GM19324 (cell line): ENCODE data around the gene SLC41A1.

Source experiments
- ATAC-seq: cut with Tn5 transposase; IDR thresholded peaks from one replicate; pipeline ENCODE4 v1.9.1; 2021; ENCODE audit warnings: mild to moderate bottlenecking, moderate library complexity; ENCODE audit not compliant: unreplicated experiment, low FRiP score

Gene SLC41A1

DNA sequence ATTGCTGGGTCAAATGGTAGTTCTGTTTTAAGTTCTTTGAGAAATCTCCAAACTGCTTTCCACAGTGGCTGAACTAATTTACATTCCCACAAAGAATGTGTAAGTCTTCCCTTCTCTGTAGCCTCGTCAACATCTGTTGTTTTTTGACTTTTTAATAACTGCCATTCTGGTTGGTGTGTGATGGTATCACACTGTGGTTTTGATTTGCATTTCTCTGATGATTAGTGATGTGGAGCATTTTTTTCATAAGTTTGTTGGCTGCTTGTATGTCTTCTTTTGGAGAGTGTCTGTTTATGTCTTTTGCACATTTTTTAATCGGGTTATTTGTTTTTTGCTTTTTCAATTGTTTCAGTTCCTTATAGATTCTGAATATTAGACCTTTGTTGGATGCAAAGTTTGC, 10.3 kb upstream of the SLC41A1 start:
- ATAC-seq, result peak; percentile 69

DNA sequence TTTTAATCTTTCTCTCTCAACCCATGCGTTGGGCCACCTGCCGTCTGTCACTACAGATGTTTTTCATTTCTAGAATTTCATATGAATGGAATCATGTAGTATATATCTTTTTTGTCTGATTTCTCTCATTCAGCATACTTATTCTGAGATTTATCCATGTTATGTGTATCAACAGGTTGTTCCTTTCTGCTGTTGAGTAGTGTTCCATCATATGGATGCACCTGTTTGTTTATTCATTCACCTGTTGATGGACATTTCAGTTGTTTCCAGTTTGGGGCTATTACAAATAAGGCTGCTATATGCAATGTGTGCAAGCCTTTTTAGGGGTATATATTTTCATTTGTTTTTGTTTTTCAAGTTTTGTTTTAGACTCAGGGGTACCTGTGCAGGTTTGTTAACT, 9.4 kb upstream of the SLC41A1 start:
- no peak for ATAC-seq

DNA sequence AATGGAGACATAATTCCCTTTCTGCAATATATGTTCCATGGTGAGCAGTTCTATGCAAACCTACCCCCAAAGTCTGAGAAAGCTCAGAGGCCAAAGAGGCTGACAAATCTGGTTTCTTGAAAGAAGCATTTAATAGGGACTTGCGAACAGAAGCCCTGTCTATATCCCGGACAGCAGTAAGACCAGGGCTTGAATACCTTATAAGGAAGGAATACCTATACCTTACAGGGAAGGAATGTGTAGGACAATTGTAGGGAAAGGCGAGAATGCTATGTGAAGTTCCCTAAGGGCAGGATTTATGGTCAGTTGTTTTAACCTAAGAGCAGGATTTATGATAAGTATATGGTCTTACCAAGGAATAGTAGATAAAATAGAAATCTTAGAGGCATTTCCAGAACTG, 5.0 kb upstream of the SLC41A1 start:
- ATAC-seq, result no peak

DNA sequence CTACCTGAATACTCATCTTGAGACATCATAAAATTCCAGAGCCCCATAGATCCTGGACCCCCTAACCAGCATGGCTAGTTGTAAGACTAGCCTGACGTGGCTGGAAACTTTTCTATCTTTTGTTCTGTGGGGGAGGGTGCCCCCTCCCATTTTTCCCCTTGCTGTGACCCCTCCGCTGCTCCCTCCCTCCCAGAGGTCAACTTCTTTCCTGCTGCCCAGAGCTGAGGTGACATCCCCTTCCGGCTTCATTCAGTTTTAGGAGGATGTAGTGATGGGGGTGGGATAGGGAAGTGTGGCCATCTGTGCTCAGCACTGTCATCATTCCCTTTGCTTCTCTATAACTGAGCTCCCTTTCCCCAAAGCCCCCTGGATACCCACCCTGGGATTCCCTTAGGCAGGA, 4.4 kb upstream of the SLC41A1 start:
- ATAC-seq, result no peak

DNA sequence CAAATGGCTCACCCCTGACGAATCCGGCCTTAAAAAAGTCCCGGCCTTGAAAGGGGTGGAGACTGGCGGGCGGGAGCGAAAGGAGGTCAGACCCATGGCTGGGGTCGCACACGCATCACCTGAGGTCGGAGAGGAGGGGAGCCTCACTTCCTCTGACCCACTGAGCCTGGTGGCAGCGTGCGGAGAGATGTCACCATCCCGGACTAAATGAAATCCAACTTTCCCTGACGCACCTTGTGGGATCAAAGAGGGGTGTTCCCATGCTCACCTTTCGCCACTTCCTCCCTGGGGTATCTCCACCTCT, 709 bp upstream of the SLC41A1 start:
- ATAC-seq, result no peak

DNA sequence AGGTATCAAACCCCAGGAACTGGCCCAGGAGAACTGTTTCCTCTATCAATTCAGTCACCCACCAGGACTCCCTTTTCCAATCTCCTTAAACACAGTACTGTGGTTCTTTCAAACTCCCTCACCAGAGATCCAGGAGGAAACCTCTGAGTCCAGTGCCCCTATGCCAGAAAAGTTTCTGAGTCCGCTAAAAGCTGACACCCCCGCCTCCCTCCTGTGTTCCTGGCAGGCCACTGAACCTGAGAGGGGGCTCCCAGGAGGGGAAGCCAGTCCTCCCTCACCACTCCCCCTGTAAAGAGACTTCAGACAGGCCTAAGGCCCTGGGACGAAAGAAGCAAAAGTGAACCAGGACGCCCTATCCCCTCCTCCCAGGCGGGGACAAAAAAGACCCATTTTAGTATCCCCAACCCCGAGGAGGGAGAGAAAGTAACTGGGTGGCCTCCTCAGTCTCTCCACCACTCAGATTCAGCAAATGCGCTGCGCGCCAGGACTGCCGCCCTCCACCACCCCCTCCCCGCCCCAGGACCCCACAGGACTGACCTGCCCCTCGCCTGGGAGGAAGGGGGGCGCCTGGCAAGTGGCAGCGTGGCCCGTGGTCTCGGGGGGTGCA, 624 bp downstream of the SLC41A1 start:
- no peak for ATAC-seq

DNA sequence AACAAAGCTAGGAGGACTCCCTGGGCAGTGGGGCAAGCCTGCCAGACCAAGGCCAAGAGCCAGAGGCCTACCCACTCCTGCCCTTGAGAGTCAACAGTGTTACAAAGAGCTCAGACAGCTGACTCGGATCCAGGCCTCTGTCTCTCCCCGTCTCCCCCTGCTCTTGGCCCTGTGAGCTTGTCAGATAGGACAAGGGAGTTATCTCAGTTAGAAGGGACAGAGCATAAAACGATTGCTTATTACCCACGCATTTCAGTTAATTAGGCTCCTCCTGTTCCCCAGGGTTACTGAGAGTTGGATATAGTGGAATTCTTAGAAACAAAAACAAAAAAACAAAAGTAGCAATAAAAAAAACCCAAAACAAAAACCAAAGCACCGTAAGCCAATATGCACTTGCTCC, 1.3 kb downstream of the SLC41A1 start:
- ATAC-seq, result no peak

DNA sequence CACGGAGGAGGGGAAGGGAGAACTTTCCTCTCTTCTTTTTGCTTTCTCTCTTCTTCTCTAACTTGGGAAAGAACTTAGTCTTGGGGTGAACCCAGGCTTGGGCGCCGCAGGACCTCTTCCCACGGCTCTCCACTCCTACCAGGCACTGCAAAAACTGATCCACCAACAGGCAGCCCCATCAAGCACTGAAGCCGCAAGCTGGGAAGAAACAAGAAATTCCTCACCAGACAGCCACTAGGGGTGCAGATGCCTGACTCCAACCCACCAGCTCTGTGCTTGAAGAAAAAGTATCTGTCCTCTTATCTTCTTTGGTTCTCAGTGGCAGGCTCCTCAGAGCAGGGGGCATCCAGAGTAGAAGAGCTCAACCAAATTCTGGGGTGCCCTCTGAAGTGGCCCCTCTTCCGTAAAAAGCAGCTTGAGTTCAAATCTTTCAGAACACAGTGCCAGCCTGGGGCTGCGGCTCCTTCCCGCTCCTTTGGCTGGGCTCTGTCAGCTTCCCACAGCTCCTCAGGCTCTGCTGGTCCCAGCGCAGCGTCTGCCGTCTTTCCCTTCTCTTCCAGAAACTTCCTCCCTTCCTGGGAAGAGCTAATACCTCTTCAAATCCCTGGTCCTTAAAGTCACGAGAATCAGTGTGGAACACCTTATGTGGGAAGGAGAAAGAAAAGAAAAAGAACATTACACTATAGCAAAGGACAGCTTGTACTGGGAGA, 2.4 kb downstream of the SLC41A1 start:
- no peak for ATAC-seq

DNA sequence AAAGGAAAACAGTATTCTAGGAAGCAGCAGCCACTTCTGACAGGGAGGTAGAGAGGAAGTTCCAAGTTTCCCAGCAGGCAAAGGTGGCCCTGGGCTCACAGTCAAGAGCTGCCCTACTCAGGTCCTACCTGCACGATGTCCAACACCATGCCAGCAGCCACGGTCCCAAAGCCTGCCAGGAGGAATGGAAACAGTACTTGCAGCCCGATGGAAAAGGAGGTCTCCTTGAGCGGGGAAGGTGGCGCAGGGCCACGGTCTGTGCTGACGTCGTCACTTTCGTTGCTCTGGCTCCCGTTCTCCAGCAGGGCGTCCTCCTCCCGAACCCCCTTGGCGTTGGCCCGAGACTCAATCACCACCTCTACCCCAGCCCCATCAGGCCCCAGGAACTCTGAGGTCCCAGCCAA, 3.1 kb downstream of the SLC41A1 start:
- ATAC-seq, result no peak

DNA sequence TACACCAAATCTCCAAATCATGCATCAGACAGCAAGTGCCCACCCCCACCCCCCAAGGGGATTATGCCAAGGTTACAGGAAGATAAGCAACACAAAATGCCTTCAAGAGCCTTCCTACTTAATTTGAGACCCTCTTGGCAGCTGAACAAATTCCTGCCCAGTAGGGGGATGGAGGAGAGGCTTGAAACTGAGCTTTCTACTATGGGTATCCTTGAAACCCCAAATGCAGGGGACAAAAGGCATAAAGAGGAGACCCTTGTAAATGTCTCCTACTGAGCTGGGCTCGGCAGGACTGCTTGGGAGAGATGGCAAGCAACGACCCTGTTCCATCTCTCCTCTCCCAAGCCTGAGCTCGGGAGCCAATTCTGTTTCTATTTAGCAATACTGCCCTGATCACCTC, 3.5 kb downstream of the SLC41A1 start:
- no peak for ATAC-seq

DNA sequence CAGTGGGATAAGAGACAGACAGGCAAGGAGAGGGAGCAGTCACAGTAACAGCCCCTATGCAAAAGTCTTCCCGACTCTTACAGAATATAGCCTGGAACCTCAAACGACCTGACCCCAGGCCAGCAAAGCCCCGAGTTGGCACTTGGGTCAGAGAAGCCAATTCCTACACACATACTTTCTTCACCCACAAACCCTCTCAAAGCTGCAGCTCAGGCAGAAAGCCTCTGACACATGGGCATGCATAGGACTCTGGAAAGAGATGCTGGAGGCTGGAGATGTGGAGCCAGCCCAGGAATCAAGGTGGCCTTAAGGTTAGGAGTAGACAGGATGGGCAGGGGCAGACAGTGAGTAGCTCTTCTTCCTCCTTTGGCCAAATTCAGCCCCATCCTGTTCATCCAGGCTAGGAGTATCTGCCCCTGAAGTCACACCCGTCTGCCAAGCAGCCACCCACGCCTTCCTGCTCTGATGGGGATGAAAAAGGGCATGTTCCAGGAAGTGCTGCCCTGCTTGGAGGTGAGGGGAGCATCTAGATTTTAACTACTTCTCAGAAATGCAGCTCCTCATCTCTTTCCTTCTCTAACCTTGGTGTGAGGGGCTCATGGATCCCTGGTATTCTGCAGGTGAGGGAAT, 7.8 kb downstream of the SLC41A1 start:
- no peak for ATAC-seq

DNA sequence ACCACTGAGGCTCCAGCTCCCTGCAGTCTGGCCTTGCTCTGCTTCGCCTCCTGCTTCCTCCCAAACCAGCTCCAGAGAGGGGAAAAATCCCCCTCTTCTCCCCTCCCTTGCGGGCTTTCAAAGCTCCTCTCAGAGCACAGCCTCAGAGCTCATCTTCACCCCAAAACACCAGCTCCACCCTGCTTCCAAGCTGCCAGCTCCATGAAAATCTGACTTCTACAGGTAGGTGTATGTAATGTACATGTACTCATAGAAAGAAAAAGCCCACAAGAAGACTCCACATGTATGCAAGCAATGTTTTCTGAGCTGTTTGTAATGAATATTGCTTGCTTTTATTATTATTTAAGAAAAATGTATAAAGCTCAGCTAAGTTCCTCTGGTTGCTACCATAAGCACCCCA, 8.4 kb downstream of the SLC41A1 start:
- no peak for ATAC-seq

DNA sequence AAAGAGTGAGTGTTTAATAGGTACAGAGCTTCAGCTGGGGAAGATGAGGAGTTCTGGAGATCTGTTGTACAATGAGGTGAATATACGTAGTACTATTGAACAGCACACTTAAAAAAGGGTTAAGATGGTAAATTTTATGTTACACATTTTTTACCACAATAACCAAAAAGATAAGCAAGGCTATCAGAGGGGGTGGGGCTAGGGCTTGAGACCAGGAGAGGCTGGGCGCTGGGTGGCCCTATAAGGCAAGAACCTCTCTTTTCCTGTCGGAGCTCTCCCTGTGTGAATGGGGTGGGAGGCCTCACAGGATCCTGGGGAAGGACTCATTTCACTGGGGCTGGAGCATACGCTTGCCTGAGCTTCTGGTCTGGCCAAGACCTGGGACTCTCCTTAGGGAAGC, 9.0 kb downstream of the SLC41A1 start:
- no peak for ATAC-seq

DNA sequence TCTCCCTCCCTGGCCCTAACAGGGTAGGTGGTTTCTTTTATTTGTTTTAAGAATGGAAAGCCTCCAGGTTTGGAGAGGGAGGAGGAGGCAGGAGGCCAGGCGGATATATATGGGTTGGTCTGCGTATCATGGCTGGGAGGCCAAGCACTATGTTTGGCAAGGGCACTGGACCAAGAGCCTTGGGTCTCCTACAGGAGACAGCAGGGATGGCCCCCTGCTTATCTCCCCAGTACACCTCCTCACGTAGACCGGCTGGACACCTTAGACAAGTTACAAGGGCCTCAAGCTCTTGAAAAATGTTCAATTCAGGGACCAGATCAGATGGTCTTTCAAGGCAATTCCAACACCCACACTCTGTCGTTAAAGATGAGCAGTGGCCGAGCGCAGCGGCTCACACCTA, 10.9 kb downstream of the SLC41A1 start:
- no peak for ATAC-seq

DNA sequence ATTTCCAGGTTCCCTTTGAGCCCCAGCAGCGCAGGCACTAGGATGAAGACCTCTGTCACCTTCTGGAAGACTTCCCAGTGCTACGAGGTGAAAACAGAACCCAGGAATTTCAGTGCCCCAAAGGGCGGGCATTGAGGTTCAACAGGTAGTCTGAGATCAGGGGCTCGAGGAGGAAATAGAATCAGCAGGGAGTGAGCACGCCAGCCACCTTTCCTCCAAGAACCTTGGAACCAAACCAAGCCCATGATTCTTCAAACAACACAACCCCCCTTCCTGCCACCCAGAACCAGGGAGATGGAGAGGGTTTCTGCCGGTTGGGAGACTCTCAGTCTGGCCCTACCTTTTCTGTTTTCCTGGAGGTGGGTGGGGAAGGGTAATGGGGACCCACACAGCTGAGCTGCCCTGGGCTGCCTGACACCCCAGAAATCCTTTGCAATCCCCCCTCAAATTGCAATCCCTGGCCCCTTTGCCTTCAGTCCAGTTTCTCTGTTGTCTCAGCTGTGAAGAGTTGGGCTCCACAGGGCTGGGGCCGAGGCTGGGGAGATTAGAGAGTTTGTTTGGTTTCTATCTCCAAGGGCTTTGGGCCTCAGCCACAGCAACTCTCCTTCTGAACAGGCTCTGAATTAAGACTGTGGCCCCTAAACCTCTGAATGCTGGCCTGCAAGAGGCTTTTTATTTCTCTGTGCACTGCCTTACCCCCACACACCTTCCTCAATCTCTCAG, 11.9 kb downstream of the SLC41A1 start:
- no peak for ATAC-seq

DNA sequence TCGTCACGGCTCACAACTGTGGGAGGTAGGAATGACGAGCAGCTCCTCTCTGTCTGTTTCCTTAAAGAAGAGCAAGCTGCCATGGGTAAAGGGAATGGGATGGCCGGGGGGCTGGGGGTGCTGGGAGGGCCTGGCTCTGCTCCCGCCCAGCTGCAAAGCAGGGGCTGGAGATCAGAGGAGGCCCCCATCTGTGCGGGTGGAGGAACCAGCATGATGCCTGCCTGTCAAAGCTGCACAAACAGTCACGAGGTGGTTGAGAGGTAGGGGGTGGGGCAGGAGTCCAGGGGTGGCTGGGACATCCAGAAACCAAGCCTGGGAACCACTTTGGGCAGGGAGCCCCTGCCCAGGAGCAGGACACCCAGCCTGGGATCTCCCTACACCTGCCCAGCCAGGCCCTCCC, 12.6 kb downstream of the SLC41A1 start:
- ATAC-seq, result no peak

DNA sequence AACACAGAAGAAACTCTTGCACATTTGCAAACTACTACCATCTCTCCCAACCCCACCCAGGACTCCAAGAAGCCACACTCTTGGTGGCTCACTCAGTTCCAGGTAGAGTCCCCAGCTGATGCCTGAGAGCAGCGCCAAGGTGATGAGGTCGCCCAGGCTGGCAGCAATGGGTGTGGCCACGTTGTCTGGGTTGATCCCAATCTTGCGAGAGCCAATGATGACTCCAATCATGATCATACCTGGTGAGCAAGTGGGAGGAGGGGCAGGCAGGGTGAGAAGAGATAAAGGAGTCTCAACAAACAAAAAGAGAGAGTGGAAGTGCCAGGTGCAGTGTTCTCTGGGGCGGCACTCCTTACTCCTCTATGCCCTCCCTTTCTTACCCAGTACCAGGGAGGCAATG, 14.4 kb downstream of the SLC41A1 start:
- no peak for ATAC-seq

DNA sequence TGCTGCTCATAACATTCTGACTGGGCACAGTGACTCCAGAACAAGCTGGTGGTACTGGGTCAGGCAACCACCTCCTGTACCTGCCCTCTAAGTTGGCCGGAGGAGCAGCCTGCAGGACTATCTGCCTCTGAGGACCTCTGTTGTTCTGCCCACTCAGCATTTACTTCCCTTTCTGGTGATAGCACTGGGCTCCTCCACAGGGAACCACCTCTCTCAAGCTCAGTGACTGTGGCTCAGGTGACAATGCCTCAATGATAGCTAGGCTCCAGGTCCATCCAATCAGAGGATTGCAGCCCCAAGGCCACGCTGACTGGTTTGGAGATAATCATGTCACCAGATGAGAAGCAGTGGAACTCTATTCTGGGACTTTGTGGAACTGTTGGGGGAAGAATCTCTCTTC, 15.8 kb downstream of the SLC41A1 start:
- no peak for ATAC-seq

DNA sequence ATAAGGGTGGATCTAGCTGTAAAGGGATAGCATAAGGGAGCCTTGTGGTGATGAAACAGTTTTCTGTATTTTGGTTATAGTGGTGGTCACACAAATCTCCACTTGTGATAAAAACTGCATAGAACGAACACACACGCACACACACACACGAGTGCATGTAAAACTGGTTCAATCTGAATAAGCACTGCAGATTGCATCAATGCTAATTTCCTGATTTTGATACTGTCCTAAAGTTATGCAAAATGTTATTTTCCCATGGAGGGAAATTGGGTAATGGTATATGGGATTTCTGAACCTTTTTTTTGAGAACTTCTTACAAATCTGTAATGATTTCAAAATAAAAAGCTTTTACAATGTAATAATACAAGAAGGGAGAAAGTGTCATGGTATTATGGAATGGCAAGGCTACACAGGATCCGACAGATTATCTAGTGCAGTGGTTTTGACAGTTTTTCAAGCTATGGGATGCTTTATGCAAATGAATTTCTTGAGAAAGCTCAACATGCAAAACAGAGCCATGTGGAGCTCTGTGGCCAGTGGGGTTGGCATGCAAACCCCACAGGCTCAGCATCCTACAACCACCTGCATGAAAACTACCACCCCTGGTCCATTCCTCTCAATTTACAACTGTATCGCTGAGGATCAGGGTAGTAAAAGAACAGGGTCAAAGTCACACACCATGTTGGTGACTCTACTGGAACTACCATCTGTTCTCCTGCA, 18.8 kb downstream of the SLC41A1 start:
- peak; percentile 63 for ATAC-seq

DNA sequence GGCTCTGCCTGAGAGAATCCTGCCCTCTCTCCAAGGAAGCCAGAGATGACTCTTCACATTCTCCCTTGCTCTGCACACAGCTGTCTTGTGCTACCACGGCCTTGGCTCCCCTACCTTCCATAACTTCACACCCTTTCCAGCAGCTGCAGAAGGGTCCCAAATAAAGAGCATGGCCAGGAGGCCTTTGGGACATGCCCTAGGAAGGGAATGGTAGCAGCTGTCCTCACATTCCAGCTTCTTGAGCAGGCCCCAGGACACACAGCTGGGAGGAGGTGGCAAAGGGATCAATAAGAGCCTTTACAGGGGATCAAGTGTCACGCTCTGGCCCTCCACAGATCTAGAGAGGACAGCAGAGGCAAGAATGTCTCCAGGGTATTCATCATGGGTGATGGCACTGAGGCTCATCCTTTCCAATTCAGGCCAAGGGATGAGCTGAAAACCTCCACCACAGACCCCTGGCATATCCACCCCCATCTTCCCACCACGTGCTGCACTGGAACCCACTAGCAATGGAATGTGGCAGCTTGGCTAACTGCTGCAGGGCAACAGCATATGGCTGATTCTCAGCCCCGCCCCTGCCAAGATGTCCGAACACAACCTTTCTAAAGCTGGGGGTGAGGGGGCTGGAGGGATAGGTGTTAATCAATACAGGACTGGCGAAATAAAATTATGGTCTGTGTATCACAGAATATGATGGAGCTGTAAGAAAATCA, 19.9 kb downstream of the SLC41A1 start:
- ATAC-seq, result no peak
